ACC112 (cell line): ENCODE results near the gene AS3MT.
"Not testable (repeated sequence)": the region's sequence is repeated elsewhere in the genome, so short reads cannot be mapped to it uniquely, and the experiment has no call there.

ENCODE experiments used
- H2AFZ ChIP-seq: fragments of 200-600 bp; sonication (generic); one replicate; pipeline ENCODE4 v1.6.0; 2017; ENCODE audit warnings: antibody characterized with exemption, low read length; ENCODE audit not compliant: unreplicated experiment
- H3K27ac ChIP-seq: fragments of 200-600 bp; sonication (generic); 2 replicates; pipeline ENCODE4 v1.5.1; 2014; ENCODE audit warnings: low read depth, mild to moderate bottlenecking, antibody characterized with exemption, low read length, moderate library complexity
- H3K27me3 ChIP-seq: fragments of 200-600 bp; sonication (generic); 2 replicates; pipeline ENCODE4 v1.6.1; 2014; ENCODE audit warnings: mild to moderate bottlenecking, antibody characterized with exemption, low read length, moderate library complexity, mixed read lengths; ENCODE audit not compliant: insufficient read depth
- H3K36me3 ChIP-seq: fragments of 200-600 bp; sonication (generic); 2 replicates; pipeline ENCODE4 v1.6.1; 2016; ENCODE audit warnings: mild to moderate bottlenecking, antibody characterized with exemption, low read length, moderate library complexity, mixed read lengths; ENCODE audit not compliant: insufficient read depth
- H3K4me1 ChIP-seq: fragments of 200-600 bp; sonication (generic); one replicate; pipeline ENCODE4 v1.6.1; 2016; ENCODE audit warnings: low read length, mixed read lengths; ENCODE audit not compliant: insufficient read depth, unreplicated experiment, control insufficient read depth
- H3K4me3 ChIP-seq: fragments of 200-600 bp; sonication (generic); 2 replicates; pipeline ENCODE4 v1.5.1; 2014; ENCODE audit warnings: mild to moderate bottlenecking, low read depth, low read length
- H3K79me2 ChIP-seq: fragments of 200-600 bp; sonication (generic); one replicate; pipeline ENCODE4 v1.6.0; 2016; ENCODE audit warnings: low read length; ENCODE audit not compliant: control insufficient read depth, unreplicated experiment, insufficient read depth

The AS3MT gene

GRCh38 chr10:102835007-102835482 lies 34.2 kb upstream of the AS3MT start:
- H3K4me1 ChIP-seq: no peaks in the 10 kb centered on the region
- no peak overlapping the region for H3K4me3 ChIP-seq
- H3K36me3 ChIP-seq: no peaks in the 10 kb centered on the region
- H3K27me3 ChIP-seq: no peaks in the 10 kb centered on the region; the same call in 1 of the 2 replicates
- no peaks in the 10 kb centered on the region for H3K79me2 ChIP-seq
- H3K27ac ChIP-seq: no peak overlapping the region
- H2AFZ ChIP-seq: no peak overlapping the region

GRCh38 chr10:102837230-102837721 lies 32.0 kb upstream of the AS3MT start, which contains the start of gene CYP17A1:
TSS of gene CYP17A1 (minus strand) at chr10:102837413. CDS start at chr10:102837361, 52 bp downstream.
- H3K36me3 ChIP-seq: no peaks in the 10 kb centered on the region
- H3K4me1 ChIP-seq: no peaks in the 10 kb centered on the region
- no peak within 1 kb of the TSS for H2AFZ ChIP-seq
- H3K27me3 ChIP-seq: no peaks in the 10 kb centered on the region; the same call in 1 of the 2 replicates
- H3K79me2 ChIP-seq: no peaks in the 10 kb centered on the region
- no peak within 1 kb of the TSS for H3K4me3 ChIP-seq
- H3K27ac ChIP-seq: no peak within 1 kb of the TSS

DNA sequence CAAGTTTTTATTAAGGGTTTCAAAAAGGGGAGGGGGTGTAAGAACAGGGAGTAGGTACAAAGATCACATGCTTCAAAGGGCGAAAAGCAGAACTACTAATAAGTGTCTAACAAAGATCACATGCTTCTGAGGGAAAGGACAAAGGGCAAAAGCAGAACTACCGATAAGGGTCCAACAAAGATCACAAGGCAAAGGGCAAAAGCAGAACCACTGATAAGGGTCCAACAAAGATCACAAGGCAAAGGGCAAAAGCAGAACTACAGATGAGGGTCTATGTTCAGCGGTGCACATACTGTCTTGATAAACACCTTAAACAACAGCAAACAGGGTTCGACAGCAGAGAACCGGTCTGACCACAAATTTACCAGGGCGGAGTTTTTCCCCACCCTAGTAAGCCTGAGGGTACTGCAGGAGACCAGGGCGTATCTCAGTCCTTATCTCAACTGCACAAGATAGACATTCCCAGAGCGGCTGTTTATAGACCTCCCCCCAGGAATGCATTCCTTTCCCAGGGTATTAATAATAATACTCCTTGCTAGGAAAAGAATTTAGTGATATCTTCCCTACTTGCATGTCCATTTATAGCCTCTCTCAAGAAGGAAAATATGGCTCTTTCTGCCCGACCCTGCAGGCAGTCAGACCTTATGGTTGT lies 30.9 kb upstream of the AS3MT start:
- not testable (repeated sequence) for H3K36me3 ChIP-seq, H3K27me3 ChIP-seq, H2AFZ ChIP-seq, H3K4me3 ChIP-seq, H3K4me1 ChIP-seq, H3K27ac ChIP-seq, H3K79me2 ChIP-seq

- Histone ChIP-seq H3K36me3 (no peaks in the 10 kb centered on the region), H3K27ac (no peak overlapping the region), H3K79me2 (no peaks in the 10 kb centered on the region), H2AFZ (no peak overlapping the region), H3K27me3 (peaks cover 5% of the 10 kb centered on the region; the same call in 1 of the 2 replicates), H3K4me1 (no peaks in the 10 kb centered on the region), H3K4me3 (no peak overlapping the region)
Measured at GRCh38 chr10:102841827-102842345, 27.4 kb upstream of the AS3MT start.

DNA sequence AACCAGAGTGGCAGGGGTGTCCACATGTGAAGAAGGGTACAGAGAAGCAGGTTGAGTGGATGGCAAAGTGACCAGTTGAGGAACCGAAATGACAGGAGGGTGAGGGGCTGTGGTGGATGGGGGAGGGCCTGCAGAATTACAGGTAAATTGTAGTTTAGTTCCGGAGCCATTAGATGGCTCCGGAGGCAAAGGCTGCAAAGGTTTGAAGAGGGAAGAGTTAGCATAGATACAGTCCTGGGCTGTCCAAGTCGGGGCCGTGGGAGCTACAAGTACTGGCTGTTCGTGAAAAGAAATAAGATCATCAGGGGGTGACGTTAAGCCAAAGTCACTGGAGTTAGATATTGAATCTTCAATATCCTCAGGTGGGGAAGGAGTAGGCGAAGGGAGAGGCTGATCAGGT lies 26.1 kb upstream of the AS3MT start:
- not testable (repeated sequence) for H3K79me2 ChIP-seq, H2AFZ ChIP-seq, H3K36me3 ChIP-seq, H3K4me1 ChIP-seq, H3K27ac ChIP-seq, H3K27me3 ChIP-seq, H3K4me3 ChIP-seq

- not testable (repeated sequence) for H3K4me3 ChIP-seq, H3K27ac ChIP-seq, H3K27me3 ChIP-seq, H3K4me1 ChIP-seq, H3K79me2 ChIP-seq, H3K36me3 ChIP-seq, H2AFZ ChIP-seq
Measured at GRCh38 chr10:102844190-102844776, 25.0 kb upstream of the AS3MT start.

DNA sequence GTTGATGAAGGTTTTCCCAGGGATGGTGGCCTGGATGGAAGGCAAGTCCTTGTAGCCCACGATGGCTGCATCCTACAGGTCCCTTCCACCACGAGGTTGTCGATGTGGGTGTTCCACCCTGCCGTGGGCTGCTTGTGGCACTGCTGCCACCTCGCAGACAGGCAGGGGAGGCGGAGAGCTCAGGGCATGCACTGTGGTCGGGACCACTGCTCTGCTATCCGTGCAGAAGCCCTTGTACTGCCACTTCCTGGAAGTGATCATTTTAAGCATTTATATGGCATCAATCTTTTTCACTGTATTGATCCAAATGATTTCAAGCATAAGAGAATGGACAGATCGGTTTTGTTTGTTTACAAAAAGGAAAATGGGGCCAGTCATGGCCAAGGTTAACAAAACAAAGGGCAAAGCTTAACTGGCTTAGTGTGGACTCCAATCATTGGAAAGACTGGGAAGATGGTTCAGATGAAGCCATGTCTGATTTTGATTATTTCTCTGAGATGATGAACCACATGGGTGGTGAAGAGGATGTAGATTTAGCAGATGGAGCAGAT lies 23.8 kb upstream of the AS3MT start:
- no peaks in the 10 kb centered on the region for H3K36me3 ChIP-seq
- no peaks in the 10 kb centered on the region for H3K79me2 ChIP-seq
- no peak overlapping the region for H3K27ac ChIP-seq
- H2AFZ ChIP-seq: no peak overlapping the region
- H3K4me3 ChIP-seq: no peak overlapping the region
- H3K27me3 ChIP-seq: peaks cover 5% of the 10 kb centered on the region; the same call in 1 of the 2 replicates
- no peaks in the 10 kb centered on the region for H3K4me1 ChIP-seq

DNA sequence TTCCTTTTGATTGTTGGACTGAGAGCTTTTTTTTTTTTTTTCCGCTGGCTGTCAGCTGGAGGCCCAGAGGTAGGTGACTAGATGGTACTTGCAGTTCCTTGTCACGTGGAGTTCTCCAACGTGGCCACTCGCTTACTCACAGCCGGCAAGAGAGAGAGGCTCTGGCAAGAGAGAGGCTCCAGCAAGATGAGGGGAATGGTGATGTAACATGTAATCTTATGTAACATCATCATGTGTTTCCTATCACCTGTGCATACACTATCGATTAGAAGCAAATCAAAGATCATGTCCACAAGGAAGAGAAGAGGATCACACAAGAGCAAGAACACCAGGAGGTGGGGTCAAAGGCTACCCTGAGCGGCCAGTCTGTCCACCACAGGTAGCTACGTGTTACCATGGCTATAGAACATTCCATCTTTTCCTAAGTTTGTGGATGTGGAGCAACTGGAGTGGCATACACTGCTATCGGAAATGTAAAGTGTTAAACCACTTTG lies 19.2 kb upstream of the AS3MT start:
- Histone ChIP-seq H3K27me3 (peaks cover 3% of the 10 kb centered on the region; the same call in 1 of the 2 replicates), H3K79me2 (no peaks in the 10 kb centered on the region), H3K36me3 (no peaks in the 10 kb centered on the region), H3K4me3 (no peak overlapping the region), H2AFZ (no peak overlapping the region), H3K27ac (no peak overlapping the region), H3K4me1 (no peaks in the 10 kb centered on the region)

DNA sequence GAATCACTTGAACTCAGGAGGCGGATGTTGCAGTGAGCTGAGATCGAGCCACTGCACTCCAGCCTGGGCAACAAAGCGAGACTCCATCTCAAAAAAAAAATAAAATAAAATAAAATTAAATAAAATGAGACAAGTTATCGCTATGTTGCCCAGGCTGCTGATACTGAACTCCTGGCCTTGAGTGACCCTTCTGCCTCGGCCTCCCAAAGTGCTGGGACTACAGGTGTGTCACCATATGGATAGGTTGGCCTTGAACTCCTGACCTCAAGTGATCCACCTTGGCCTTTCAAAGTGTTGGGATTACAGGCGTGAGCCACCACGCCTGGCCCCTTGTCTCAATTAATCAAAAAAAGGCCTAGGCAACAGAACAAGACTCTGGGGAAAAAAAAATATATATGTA lies 16.0 kb upstream of the AS3MT start:
- peaks cover 13% of the 10 kb centered on the region for H3K4me1 ChIP-seq
- H3K27ac ChIP-seq, H2AFZ ChIP-seq, H3K79me2 ChIP-seq, H3K27me3 ChIP-seq, H3K4me3 ChIP-seq, H3K36me3 ChIP-seq: not testable (repeated sequence)

GRCh38 chr10:102855731-102856436 lies 13.4 kb upstream of the AS3MT start:
- not testable (repeated sequence) for H3K79me2 ChIP-seq, H3K36me3 ChIP-seq, H3K27me3 ChIP-seq, H2AFZ ChIP-seq
- Histone ChIP-seq H3K4me1 (peaks cover 13% of the 10 kb centered on the region), H3K27ac (peak overlapping the region; percentile 56), H3K4me3 (peak overlapping the region; percentile 95)
